ENCODE data around the gene MYL7.
A peak's percentile ranks its signal among the peaks of the same experiment; 100 is the strongest.
"Not testable (repeated sequence)": the region's sequence is repeated elsewhere in the genome, so short reads cannot be mapped to it uniquely, and the experiment has no call there.

MYL7 gene

GRCh38 chr7:44136731-44137130 is 4.4 kb downstream of the MYL7 start:
- H3K36me3 ChIP-seq (ENCODE audit: control insufficient read depth in 1 of 2, insufficient read depth in 2 of 2, low read length in 2 of 2), result no peaks in the 10 kb centered on the region
- no peaks in the 10 kb centered on the region for H3K9me3 ChIP-seq (ENCODE audit: control insufficient read depth in 1 of 2, low read length in 2 of 2)
- H3K4me3 ChIP-seq (ENCODE audit: low read depth in 1 of 2, low read length in 2 of 2), result no peak overlapping the region
- no peak overlapping the region for H3K27ac ChIP-seq (ENCODE audit: low read length)
- H3K27me3 ChIP-seq (ENCODE audit: low read depth, low read length), result no peaks in the 10 kb centered on the region
- no peaks in the 10 kb centered on the region for H3K4me1 ChIP-seq (ENCODE audit: control insufficient read depth in 1 of 2, insufficient read depth in 2 of 2, low read length in 2 of 2)

GRCh38 chr7:44134943-44135628 is 6.0 kb downstream of the MYL7 start:
- Histone ChIP-seq H3K36me3 (ENCODE audit: control insufficient read depth in 1 of 2, insufficient read depth in 2 of 2, low read length in 2 of 2) (no peaks in the 10 kb centered on the region), H3K27ac (ENCODE audit: low read length) (no peak overlapping the region), H3K4me1 (ENCODE audit: control insufficient read depth in 1 of 2, insufficient read depth in 2 of 2, low read length in 2 of 2) (no peaks in the 10 kb centered on the region), H3K27me3 (ENCODE audit: low read depth, low read length) (no peaks in the 10 kb centered on the region), H3K9me3 (ENCODE audit: control insufficient read depth in 1 of 2, low read length in 2 of 2) (no peaks in the 10 kb centered on the region), H3K4me3 (ENCODE audit: low read depth in 1 of 2, low read length in 2 of 2) (no peak overlapping the region)

- H3K4me3 ChIP-seq (ENCODE audit: low read depth in 1 of 2, low read length in 2 of 2), result no peak overlapping the region
- H3K4me1 ChIP-seq (ENCODE audit: control insufficient read depth in 1 of 2, insufficient read depth in 2 of 2, low read length in 2 of 2), result no peaks in the 10 kb centered on the region
- no peak overlapping the region for H3K27ac ChIP-seq (ENCODE audit: low read length)
- H3K36me3 ChIP-seq (ENCODE audit: control insufficient read depth in 1 of 2, insufficient read depth in 2 of 2, low read length in 2 of 2), result no peaks in the 10 kb centered on the region
- H3K9me3 ChIP-seq (ENCODE audit: control insufficient read depth in 1 of 2, low read length in 2 of 2), result no peaks in the 10 kb centered on the region
- H3K27me3 ChIP-seq (ENCODE audit: low read depth, low read length), result no peaks in the 10 kb centered on the region
These were observed 7.8 kb downstream of the MYL7 start for GRCh38 chr7:44133295-44133694.

GRCh38 chr7:44132039-44132438 is 9.1 kb downstream of the MYL7 start:
- no peak overlapping the region for H3K4me3 ChIP-seq (ENCODE audit: low read depth in 1 of 2, low read length in 2 of 2)
- H3K9me3 ChIP-seq (ENCODE audit: control insufficient read depth in 1 of 2, low read length in 2 of 2), result peaks cover 0 to 4% of the 10 kb centered on the region in 2 donors
- no peaks in the 10 kb centered on the region for H3K36me3 ChIP-seq (ENCODE audit: control insufficient read depth in 1 of 2, insufficient read depth in 2 of 2, low read length in 2 of 2)
- H3K27ac ChIP-seq (ENCODE audit: low read length), result no peak overlapping the region
- no peaks in the 10 kb centered on the region for H3K27me3 ChIP-seq (ENCODE audit: low read depth, low read length)
- no peaks in the 10 kb centered on the region for H3K4me1 ChIP-seq (ENCODE audit: control insufficient read depth in 1 of 2, insufficient read depth in 2 of 2, low read length in 2 of 2)

- no peak overlapping the region for H3K4me3 ChIP-seq (ENCODE audit: low read depth in 1 of 2, low read length in 2 of 2)
- no peaks in the 10 kb centered on the region for H3K36me3 ChIP-seq (ENCODE audit: control insufficient read depth in 1 of 2, insufficient read depth in 2 of 2, low read length in 2 of 2)
- no peak overlapping the region for H3K27ac ChIP-seq (ENCODE audit: low read length)
- H3K4me1 ChIP-seq (ENCODE audit: control insufficient read depth in 1 of 2, insufficient read depth in 2 of 2, low read length in 2 of 2), result no peaks in the 10 kb centered on the region
- peaks cover 0 to 4% of the 10 kb centered on the region in 2 donors for H3K9me3 ChIP-seq (ENCODE audit: control insufficient read depth in 1 of 2, low read length in 2 of 2)
- no peaks in the 10 kb centered on the region for H3K27me3 ChIP-seq (ENCODE audit: low read depth, low read length)
These were observed 9.7 kb downstream of the MYL7 start for GRCh38 chr7:44131173-44132029.

- Histone ChIP-seq H3K27me3 (ENCODE audit: low read depth, low read length) (no peaks in the 10 kb centered on the region), H3K27ac (ENCODE audit: low read length) (no peak overlapping the region)
These were observed 12.2 kb downstream of the MYL7 start for GRCh38 chr7:44128721-44129582.

GRCh38 chr7:44127161-44127560 is 14.0 kb downstream of the MYL7 start:
- H3K9me3 ChIP-seq (ENCODE audit: control insufficient read depth in 1 of 2, low read length in 2 of 2), result peaks cover 0 to 4% of the 10 kb centered on the region in 2 donors
- H3K4me3 ChIP-seq (ENCODE audit: low read depth in 1 of 2, low read length in 2 of 2), result no peak overlapping the region
- H3K27ac ChIP-seq (ENCODE audit: low read length), result no peak overlapping the region
- H3K4me1 ChIP-seq (ENCODE audit: control insufficient read depth in 1 of 2, insufficient read depth in 2 of 2, low read length in 2 of 2), result peaks cover 6 to 12% of the 10 kb centered on the region in 2 donors
- no peaks in the 10 kb centered on the region for H3K27me3 ChIP-seq (ENCODE audit: low read depth, low read length)
- no peaks in the 10 kb centered on the region for H3K36me3 ChIP-seq (ENCODE audit: control insufficient read depth in 1 of 2, insufficient read depth in 2 of 2, low read length in 2 of 2)

More at GRCh38 chr7:44128721-44129582, 12.2 kb downstream of the MYL7 start:
- Histone ChIP-seq H3K4me3 (ENCODE audit: low read depth in 1 of 2, low read length in 2 of 2) (no peak overlapping the region), H3K4me1 (ENCODE audit: control insufficient read depth in 1 of 2, insufficient read depth in 2 of 2, low read length in 2 of 2) (peaks cover 0 to under 1% of the 10 kb centered on the region in 2 donors), H3K36me3 (ENCODE audit: control insufficient read depth in 1 of 2, insufficient read depth in 2 of 2, low read length in 2 of 2) (no peaks in the 10 kb centered on the region), H3K9me3 (ENCODE audit: control insufficient read depth in 1 of 2, low read length in 2 of 2) (peaks cover 0 to 4% of the 10 kb centered on the region in 2 donors)

GRCh38 chr7:44126574-44126973 is 14.6 kb downstream of the MYL7 start:
- H3K27ac ChIP-seq (ENCODE audit: low read length); H3K4me3 ChIP-seq (ENCODE audit: low read depth in 1 of 2, low read length in 2 of 2); H3K9me3 ChIP-seq (ENCODE audit: control insufficient read depth in 1 of 2, low read length in 2 of 2); H3K36me3 ChIP-seq (ENCODE audit: control insufficient read depth in 1 of 2, insufficient read depth in 2 of 2, low read length in 2 of 2); H3K27me3 ChIP-seq (ENCODE audit: low read depth, low read length): not testable (repeated sequence)
- H3K4me1 ChIP-seq (ENCODE audit: control insufficient read depth in 1 of 2, insufficient read depth in 2 of 2, low read length in 2 of 2), result peaks cover 6 to 18% of the 10 kb centered on the region in 2 donors

GRCh38 chr7:44124822-44125202 is 16.3 kb downstream of the MYL7 start:
- Histone ChIP-seq H3K27ac (ENCODE audit: low read length) (no peak overlapping the region), H3K36me3 (ENCODE audit: control insufficient read depth in 1 of 2, insufficient read depth in 2 of 2, low read length in 2 of 2) (peaks cover 5 to 11% of the 10 kb centered on the region in 2 donors), H3K4me1 (ENCODE audit: control insufficient read depth in 1 of 2, insufficient read depth in 2 of 2, low read length in 2 of 2) (peaks cover 6 to 18% of the 10 kb centered on the region in 2 donors), H3K27me3 (ENCODE audit: low read depth, low read length) (no peaks in the 10 kb centered on the region), H3K4me3 (ENCODE audit: low read depth in 1 of 2, low read length in 2 of 2) (no peak overlapping the region), H3K9me3 (ENCODE audit: control insufficient read depth in 1 of 2, low read length in 2 of 2) (peaks cover 0 to 4% of the 10 kb centered on the region in 2 donors)

GRCh38 chr7:44123190-44124003 is 17.7 kb downstream of the MYL7 start, which contains the start of gene POLD2:
TSS of gene POLD2 (minus strand) at chr7:44123548. CDS start at chr7:44122053, 1,495 bp downstream.
- Histone ChIP-seq H3K9me3 (ENCODE audit: control insufficient read depth in 1 of 2, low read length in 2 of 2) (peaks cover 0 to 4% of the 10 kb centered on the region in 2 donors), H3K36me3 (ENCODE audit: control insufficient read depth in 1 of 2, insufficient read depth in 2 of 2, low read length in 2 of 2) (peaks cover 5 to 19% of the 10 kb centered on the region in 2 donors), H3K4me3 (ENCODE audit: low read depth in 1 of 2, low read length in 2 of 2) (peak within 1 kb of the TSS; percentile 69 to 81), H3K27me3 (ENCODE audit: low read depth, low read length) (no peaks in the 10 kb centered on the region), H3K27ac (ENCODE audit: low read length) (peak within 1 kb of the TSS; percentile 80), H3K4me1 (ENCODE audit: control insufficient read depth in 1 of 2, insufficient read depth in 2 of 2, low read length in 2 of 2) (peaks cover 6 to 18% of the 10 kb centered on the region in 2 donors)
